ENCODE results near the gene CSDE1.

- TF ChIP-seq CTCF (IDR thresholded peaks at IDR 0.05; ENCODE audit: poor library complexity) = no peak
- no peak for TF ChIP-seq EZH2phosphoT487 (IDR thresholded peaks at IDR 0.05; ENCODE audit: low read depth, severe bottlenecking, unreplicated experiment)
These were observed 61.0 kb downstream of the CSDE1 start for GRCh38 chr1:114696810-114697209.

All from hepatocyte (in vitro differentiated cells).